GM21619 (cell line): ENCODE measurements around the gene PPIL3.
"Not testable (repeated sequence)": the region's sequence is repeated elsewhere in the genome, so short reads cannot be mapped to it uniquely, and the experiment has no call there.

Experiments
- ATAC-seq: cut with Tn5 transposase; IDR thresholded peaks from one replicate; pipeline ENCODE4 v1.9.1; 2021; ENCODE audit not compliant: unreplicated experiment

PPIL3 gene

DNA sequence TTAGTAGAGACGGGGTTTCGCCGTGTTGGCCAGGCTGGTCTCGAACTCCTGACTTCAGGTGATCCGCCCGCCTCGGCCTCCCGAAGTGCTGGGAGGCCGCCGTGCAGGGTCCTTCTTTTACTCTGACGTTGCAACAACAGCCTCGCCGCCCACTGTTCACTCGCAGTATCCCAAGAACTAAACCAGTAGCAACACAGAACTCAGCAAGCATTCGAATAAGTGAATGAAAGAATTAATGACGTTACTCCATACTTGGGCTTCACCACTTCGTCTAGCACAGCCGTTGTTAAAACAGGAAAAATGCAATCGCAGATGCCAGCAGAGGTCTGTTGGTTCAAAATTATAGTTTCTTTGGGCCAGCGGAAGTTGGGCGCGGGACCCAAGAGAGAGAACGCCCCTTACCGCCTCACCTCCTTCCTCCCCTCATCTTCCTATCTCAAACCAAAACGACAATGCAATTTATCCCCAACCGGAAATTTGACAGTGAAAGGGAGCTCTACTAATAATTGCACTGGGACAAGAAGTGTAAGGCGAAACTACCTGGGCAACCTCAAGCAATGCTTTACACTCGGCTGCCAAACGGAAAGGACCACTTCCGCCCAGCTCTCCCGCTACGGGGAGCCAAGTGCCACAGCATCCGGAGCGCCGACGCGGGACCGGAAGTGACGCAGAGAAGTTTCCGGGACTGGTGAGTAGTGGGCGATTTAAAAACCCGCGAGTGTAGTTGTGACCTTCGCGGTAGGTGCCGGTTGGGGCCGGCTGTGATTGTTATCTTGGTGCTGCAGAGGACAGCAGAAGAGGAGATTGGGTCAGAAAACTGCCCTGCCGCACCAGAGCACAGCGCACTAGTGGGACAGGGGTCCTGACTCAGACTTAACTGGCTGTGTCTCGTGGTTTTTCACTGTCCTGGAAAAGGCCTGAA is at the start of gene PPIL3, which contains the start of gene NIF3L1:
TSS of gene PPIL3 (minus strand) at position 374 of the 922 bp plus-strand sequence. CDS start 1,462 bp downstream, outside the sequence.
TSS of gene NIF3L1 (plus strand) at position 668 of the 922 bp plus-strand sequence. CDS start 2,573 bp downstream, outside the sequence.
- ATAC-seq, result peak; percentile 86

DNA sequence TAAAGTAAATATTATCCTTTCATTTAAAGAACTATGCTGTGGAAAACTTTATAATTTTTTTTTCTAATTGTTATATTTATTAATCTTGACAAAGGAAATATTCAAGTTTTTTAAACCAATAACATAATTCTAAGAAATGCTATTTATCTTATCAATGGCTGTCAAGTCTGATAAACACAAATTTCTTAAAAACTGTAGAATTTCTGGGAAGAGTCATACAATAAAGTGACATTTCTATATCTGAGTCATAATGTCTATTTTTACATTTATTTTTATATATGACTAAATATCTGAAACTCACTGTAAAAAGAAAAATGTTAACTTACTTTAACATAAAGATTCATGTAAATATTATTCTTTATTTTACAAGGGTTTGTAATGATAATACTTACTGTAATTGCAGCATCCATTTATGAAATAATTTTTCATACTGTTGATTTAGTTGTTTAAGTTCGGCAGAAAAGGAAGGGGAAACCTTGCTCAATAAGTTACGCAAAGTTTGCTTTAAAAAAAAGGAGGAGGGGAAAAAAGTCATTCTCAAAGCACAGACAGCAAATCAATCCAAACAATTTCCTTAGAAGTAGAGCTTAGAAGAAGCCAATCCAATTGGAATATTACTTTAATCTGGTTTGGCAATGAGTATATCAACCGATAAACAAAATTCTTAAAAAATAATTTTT is 42.2 kb upstream of the PPIL3 start:
- ATAC-seq, result no peak

DNA sequence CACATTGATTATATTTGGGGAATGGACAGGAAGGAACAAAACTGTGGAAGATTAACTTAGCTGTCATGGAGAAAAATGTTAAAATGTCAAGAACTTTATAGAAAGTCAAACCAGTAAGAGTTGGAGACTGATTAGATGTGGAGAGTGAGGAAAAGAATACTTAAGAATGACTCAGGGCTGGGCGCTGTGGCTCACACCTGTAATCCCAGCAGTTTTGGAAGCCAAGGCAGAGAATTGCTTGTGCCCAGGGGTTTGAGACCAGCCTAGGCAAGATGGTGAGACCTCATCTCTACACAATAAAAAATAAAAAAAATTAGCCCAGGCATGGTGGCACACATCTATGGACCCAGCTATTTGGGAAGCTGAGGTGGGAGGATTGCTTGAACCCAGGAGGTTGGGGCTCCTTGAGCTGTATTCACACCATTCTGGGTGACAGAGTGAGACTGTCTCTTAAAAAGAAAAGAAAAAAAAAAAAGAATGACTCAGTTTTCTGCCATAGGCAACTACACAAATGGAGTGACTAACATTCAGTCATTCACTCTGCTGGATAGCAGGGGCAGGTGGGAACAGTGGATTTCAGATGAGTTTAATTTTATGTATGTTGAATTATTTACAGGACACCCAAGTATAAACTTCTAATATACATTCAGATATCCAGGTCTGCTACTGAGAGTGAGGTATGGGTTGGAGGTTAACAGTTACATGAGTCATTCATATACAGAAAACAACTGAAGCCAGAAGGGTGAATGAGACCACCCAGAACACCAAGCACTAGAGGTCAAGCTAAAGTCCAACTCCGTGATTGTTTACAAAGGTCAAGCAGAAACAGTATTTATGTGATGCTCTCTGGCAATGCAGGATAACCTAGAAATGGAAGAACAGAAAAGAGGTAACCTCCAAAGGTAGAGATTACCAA is 40.7 kb upstream of the PPIL3 start:
- ATAC-seq, result no peak

DNA sequence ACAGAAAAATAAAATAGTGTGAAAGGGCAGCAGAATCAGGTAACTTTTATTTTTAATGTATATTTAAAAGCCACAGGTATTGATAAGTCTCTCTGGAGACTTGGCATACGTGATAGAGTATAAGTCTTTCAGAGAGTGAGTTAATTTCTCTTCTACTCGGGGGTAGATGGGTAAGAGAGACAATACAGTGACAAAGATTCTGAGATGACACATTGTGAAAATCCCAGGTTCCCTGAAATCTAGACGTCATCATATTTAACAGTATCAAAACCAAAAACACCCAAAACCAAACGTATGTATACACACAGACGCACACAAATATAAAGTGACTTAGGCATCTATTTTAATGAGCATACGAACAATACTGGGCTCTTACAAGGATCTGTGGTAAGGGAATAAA is 33.6 kb upstream of the PPIL3 start:
- no peak for ATAC-seq

DNA sequence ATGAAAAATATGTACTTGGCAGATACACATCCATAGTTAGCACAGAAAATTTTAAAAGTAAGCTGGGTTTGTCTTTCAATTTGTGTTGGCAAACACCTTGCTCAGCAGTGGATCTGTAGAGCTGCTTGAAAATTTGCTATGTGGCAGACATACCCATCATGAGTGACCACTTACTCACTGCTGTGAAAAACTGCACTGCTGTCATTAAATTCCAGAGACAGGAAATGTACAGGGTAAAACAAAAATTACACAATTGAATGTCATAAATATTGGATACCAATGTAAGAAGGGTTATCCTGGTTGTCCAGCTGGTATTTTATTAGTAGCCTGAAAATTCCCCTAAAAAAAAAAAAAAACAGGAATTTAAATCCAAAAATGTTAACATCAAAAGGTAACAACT is 24.8 kb upstream of the PPIL3 start:
- no peak for ATAC-seq

DNA sequence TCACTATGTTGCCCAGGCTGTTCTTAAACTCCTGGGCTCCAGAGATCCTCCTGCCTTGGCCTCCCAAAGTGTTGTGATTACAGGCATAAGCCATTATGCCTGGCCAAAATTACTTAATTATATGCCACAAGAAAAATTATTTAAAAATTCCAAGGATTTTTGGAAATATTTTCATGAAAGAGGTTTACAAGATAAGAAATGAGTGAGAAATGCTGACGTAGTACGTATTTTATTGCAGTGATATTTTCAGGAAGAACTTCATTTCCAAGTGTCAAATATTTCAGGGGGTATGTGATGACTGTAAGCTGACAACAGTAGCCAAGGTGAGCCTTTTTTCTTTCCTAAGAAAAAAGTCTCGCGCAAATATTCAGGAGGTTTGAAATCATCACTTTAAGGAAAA is 21.1 kb upstream of the PPIL3 start:
- ATAC-seq, result no peak

DNA sequence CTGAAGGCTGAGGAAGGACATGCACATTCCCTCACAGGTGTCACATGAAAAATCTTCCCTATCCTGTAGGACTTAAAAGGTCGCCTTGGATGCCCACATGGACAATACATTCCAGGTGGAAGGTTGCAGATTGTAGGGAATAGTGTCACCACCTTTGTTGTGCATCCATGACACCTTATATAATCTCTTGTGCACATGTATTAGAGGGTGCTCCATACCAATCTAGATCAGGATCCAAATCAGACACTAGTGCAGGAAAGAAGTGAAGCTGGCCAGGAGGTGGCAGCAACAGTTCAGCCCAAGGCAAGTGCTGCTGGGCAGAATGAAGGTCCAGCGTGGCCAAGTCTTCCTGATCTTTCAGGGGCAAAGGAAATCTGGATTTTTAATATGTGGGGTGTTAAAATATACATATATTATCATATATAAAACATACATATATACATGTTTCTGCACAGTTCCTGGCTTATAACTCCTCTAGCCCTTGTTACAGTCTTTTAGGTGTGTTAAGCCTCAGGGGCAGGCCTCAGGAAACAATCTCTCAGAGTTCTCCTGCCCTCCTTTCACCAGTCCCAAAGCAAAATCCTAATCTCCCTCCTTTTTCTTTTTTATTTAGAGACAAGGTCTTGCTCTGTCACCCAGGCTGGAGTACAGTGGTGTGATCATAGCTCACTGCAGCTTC is 16.9 kb upstream of the PPIL3 start:
- ATAC-seq, result no peak

DNA sequence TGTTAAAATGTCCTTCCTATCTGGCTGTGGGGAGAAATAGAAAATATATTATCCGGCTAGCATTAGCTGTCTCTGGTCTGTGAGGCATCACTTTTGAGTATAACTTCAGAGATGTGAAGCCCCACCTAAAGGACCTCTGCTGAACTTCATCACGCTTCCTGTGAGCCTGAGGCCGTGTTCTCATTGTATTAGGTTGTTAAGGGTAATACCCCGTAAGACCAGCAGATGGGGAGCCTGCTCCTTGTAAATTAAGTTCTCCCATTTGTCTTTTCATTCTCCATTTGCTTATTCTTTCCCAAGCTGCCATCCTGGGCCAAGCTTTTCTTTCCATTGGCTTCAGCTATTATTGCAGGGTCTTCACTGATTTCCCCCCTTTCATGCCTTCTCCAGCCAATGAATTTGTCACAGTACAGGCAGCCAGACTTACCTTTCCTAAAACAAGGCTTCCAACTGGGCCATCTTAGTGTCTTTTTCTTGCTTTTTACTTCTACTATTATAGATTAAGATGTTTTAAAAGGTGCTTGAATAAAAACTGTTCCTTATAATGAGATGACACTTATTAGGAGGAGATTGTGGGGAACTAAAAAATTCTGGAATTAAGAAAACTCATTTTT is 12.7 kb upstream of the PPIL3 start:
- peak; percentile 100 for ATAC-seq

DNA sequence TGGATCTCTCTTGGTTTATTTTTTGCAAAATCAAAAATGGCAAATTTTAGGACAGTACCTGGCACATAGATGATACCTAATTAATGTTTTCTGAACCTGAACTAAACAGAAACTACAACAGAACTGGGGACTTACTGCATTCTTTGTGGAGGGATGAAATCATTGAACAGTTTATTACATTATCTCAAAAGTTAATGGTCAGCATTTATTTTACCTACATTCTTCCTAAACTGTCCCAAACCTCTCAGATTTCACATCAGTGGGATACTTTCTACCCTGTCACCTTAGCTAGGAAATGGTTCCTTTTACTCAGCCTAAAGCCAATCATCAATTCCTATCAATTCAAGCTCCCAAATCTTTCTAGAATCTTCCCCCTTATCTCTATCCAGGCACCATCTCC is 10.6 kb upstream of the PPIL3 start:
- no peak for ATAC-seq

DNA sequence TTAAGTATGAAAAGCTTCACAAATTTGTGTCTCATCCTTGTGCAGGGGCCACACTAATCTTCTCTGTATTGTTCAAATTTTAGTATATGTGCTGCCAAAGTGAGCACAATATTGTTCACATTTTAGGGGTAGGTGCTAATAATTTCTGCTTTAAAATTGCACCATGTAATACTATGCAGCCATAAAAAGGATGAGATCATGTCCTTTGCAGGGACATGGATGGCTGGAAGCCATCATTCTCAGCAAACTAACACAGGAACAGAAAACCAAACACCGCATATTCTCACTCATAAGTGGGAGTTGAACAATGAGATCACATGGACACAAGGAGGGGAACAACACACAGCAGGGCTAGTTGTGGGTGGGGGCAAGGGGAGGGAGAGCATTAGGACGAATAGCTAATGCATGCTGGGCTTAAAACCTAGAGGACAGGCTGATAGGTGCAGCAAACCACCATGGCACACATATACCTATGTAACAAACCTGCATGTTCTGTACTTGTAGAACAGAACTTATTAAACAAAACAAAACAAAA is 7.1 kb downstream of the PPIL3 start:
- not testable (repeated sequence) for ATAC-seq

- no peak for ATAC-seq
Measured at GRCh38 chr2:200878289-200878880, 10.5 kb downstream of the PPIL3 start.

DNA sequence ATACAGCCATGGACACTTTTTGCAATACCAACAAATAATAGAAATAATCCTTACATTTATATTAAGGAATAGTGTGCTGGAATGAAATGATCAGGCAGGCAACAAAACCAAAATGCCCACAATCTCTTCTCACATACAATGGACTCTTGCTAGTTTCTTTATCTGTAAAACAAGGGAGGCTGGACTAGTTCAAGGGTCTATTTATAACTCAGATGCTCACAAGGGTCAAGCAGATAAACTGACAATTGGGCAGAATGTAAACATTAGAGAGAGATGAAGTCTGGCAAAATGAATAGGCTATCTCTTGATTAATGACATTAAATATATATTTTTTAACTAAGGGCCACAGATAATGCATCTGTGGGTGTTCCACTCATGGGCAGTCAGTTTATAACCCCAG is 11.4 kb downstream of the PPIL3 start:
- ATAC-seq, result no peak

DNA sequence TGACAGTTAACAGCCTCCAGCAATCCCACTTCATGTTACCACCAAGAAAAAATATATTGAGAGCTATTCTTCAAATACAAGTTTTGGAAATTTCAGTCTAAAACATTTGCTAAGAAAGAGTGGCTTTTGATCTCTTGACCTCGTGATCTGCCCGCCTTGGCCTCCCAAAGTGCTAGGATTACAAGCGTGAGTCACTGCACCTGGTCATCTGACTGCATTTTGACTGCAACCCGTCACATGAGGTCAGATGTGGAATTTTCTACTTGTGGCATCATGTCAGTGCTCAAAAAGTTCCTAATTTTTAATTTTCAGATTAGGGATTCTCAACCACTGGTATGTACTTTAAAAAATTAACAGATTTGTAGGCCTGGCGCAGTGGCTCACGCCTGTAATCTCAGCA is 15.3 kb downstream of the PPIL3 start:
- ATAC-seq, result no peak

GRCh38 chr2:200871151-200871550 is 17.7 kb downstream of the PPIL3 start:
- no peak for ATAC-seq

DNA sequence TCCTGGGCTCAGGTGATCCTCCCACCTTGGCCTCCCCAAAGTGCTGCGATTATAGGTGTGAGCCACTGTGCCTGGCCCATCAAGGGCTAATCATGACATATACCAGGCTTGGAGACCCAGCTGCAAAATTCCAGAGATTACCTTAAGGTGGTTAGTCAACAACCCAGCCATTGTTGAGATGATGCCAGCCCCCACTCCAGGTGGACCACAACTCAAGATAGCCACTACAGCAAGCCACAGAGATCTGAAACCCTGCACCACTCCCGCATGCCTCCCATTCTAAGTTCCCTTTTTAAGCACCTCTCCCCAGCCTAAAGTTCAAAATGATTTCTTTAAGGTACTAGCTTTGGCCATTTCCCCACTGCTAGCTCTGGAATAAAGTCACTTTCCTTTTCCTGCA is 19.9 kb downstream of the PPIL3 start:
- ATAC-seq, result no peak

DNA sequence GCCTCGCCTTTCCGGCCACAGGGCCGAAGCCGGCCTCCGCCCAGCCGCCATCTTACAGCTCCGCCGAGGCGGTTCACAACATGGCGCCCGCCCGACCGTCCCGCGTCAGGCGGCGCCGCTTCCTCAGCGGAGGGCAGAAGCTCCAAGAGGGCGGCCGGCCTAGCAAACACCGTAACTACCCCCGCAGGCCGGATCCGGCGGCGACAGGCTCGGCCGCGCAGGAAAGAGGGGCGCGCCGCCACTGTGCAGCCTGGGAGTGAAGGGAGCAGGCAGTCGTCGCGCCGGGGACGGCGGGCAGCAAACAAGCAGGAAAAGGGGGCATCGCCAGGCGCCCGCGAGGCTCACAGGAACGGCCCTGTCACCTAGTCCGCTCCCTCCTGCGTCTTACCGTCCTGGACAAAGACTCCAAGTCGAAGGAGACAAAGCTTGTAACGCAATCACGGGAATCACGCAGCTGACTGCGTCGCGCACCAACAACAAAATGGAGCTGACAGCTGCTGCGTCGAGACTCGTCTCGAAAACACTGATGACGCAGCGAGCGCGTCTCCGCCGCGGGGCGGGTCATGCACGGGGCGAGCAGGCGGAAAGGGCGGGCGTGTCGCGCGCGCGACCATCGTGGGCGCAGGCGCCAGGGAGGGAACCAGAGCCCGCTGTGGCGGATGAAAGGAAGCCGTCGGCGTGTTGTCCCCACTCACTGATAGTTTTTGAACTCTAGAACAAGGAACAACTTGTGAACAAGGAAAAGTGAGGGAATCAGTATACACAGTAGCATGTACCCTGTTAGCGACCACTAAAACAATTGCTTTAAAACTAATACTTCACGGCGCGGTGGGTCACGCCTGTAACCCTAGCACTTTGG is 24.5 kb downstream of the PPIL3 start, which contains the start of gene CLK1:
TSS of gene CLK1 (minus strand) at position 483 of the 859 bp plus-strand sequence. CDS start 2,796 bp downstream, outside the sequence.
- ATAC-seq, result peak; percentile 78

DNA sequence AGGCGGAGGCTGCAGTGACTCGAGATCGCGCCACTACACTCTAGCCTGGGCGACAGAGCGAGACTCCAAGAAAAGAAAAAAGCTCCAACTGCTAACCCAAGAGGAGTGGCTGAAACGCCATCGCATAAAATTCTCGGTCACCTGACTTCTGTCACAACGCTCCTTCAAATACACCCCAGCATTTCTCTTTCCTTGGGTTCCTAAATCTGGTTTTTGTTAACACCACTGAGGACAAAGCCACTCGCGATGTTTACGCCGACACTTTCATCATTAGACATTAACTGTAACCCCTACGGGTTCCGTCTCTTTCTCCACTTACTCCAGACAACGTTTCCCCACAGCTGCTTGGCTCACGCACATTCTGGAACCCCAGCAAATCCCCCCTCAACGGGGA is 25.1 kb downstream of the PPIL3 start:
- ATAC-seq, result peak; percentile 5

DNA sequence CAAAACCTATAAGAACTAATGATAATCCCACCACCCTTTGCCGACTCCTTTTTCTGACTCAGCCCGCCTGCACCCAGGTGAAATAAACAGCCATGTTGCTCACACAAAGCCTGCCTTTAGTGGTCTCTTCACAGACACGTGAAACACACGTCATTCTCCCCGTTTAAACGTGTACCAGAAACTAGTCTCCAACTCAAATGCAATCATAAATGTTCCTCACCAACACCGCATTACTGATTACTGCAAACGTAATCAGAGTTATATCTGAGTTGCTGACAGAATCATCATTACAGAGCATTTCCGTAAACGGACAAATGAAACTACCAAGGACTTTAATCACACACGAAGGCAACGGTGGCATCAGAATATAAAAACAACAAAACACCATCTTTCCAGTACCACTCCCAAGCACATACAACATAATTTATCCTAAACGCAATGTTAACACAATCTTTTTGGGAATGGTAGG is 26.3 kb downstream of the PPIL3 start:
- no peak for ATAC-seq
